NCI-H2227 (cell line): Measurements from ENCODE around the gene EXTL1.

ENCODE experiments used
- DNase-seq: peaks from one replicate; lab custom pipeline; 2025; ENCODE audit not compliant: unreplicated experiment; lab: John Stamatoyannopoulos, UW

Gene EXTL1

GRCh38 chr1:25997828-25998761 is 23.5 kb upstream of the EXTL1 start, which contains the start of gene PAFAH2:
PAFAH2 (minus strand) TSS chr1:25998063; CDS start chr1:25990816, 7,247 bp downstream.
- peak; percentile 99 for DNase-seq

GRCh38 chr1:25999041-25999800 is 22.4 kb upstream of the EXTL1 start:
- DNase-seq, result no peak

- no peak for DNase-seq
Measured at GRCh38 chr1:26003262-26003661, 18.3 kb upstream of the EXTL1 start.

- DNase-seq, result no peak
Measured at GRCh38 chr1:26003756-26004155, 17.8 kb upstream of the EXTL1 start.

GRCh38 chr1:26005434-26006105 is 16.0 kb upstream of the EXTL1 start:
- no peak for DNase-seq

GRCh38 chr1:26006710-26007109 is 14.9 kb upstream of the EXTL1 start:
- DNase-seq, result no peak

GRCh38 chr1:26009796-26010447 is 11.7 kb upstream of the EXTL1 start:
- DNase-seq, result peak; percentile 47

- DNase-seq, result no peak
Measured at GRCh38 chr1:26010825-26011224, 10.8 kb upstream of the EXTL1 start.

- DNase-seq, result peak; percentile 26
Measured at GRCh38 chr1:26012864-26013263, 8.7 kb upstream of the EXTL1 start.

GRCh38 chr1:26014179-26014578 is 7.4 kb upstream of the EXTL1 start:
- DNase-seq, result no peak

GRCh38 chr1:26015358-26015757 is 6.2 kb upstream of the EXTL1 start:
- DNase-seq, result no peak

- peak; percentile 23 for DNase-seq
Measured at GRCh38 chr1:26016258-26016952, 5.2 kb upstream of the EXTL1 start.

- no peak for DNase-seq
Measured at GRCh38 chr1:26016953-26017545, 4.5 kb upstream of the EXTL1 start.

- no peak for DNase-seq
Measured at GRCh38 chr1:26017606-26018005, 4.0 kb upstream of the EXTL1 start.

GRCh38 chr1:26019641-26020315 is 1.8 kb upstream of the EXTL1 start:
- no peak for DNase-seq

GRCh38 chr1:26020330-26020768 is 1.2 kb upstream of the EXTL1 start:
- DNase-seq, result no peak

GRCh38 chr1:26020941-26021646 is 481 bp upstream of the EXTL1 start:
- DNase-seq, result no peak

GRCh38 chr1:26022404-26022779 is 817 bp downstream of the EXTL1 start:
- DNase-seq, result no peak

GRCh38 chr1:26023009-26023408 is 1.4 kb downstream of the EXTL1 start:
- DNase-seq, result no peak
